ENCODE data around the gene VSTM4. TPM values are rescaled to one million over a fixed set of nuclear protein-coding genes. Genes with fewer than 3 reads are reported as not detected.

The VSTM4 gene
- total RNA-seq, 4 donors from 2014 or later = 13.4 to 38.2 (median 25.9) TPM

- TF ChIP-seq CTCF (IDR thresholded peaks at IDR 0.05; ENCODE audit: low read depth) = no peak
These were observed 114.6 kb downstream of the VSTM4 start for GRCh38 chr10:49000437-49001398.

GRCh38 chr10:48999346-48999745 lies 116.0 kb downstream of the VSTM4 start:
- TF ChIP-seq CTCF (IDR thresholded peaks at IDR 0.05; ENCODE audit: low read depth) = no peak

GRCh38 chr10:48996329-48996728 lies 119.0 kb downstream of the VSTM4 start:
- no peak for TF ChIP-seq CTCF (IDR thresholded peaks at IDR 0.05; ENCODE audit: low read depth)

GRCh38 chr10:48993627-48994026 lies 121.7 kb downstream of the VSTM4 start:
- TF ChIP-seq CTCF (IDR thresholded peaks at IDR 0.05; ENCODE audit: low read depth) = no peak

GRCh38 chr10:48990226-48990625 lies 125.1 kb downstream of the VSTM4 start:
- no peak for TF ChIP-seq CTCF (IDR thresholded peaks at IDR 0.05; ENCODE audit: low read depth)

- TF ChIP-seq CTCF (IDR thresholded peaks at IDR 0.05; ENCODE audit: low read depth) = no peak
These were observed 129.6 kb downstream of the VSTM4 start for GRCh38 chr10:48985621-48986158.

- no peak for TF ChIP-seq CTCF (IDR thresholded peaks at IDR 0.05; ENCODE audit: low read depth)
These were observed 131.5 kb downstream of the VSTM4 start for GRCh38 chr10:48983648-48984351.

Measured in subcutaneous adipose tissue (tissue), 4 donors.